ENCODE results near the gene SLC17A2. TPM values are rescaled to one million over a fixed set of nuclear protein-coding genes. Genes with fewer than 3 reads are reported as not detected.

SLC17A2 gene
- total and polyA plus RNA-seq, 2 of the 4 experiments (the other 2 are of a cell fraction) = not detected

DNA sequence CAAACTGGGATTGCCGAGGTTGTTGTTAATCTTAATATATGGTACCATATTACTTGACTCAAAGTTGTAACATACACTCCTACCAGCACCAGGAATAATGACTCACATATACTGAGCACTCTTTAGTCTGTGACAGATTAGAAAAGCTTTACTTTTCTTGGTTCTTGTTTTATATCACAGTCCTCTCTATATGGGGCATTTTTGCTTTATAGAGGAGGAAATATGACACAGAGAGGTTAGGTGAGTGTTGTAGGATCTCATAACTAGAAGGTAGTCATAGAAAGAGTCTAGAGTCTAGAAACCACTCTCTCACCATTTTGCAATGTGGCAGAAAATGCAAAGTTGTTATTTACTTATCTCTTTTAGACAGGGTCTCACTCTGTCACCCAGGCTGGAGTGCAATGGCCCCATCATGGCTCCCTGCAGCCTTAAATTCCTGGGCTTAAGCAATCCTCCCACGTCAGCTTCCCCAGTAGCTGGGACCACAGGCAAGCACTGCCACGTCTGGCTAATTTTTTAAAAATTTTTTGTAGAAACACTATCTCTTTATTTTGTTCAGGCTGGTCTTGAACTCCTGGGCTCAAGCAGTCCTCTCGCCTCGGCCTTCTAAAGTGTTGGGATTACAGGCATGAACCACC lies 45.6 kb upstream of the SLC17A2 start:
- Histone ChIP-seq H2BK20ac (ENCODE audit: low read depth, low read length) (no peak overlapping the region), H3K27ac (ENCODE audit: insufficient read depth, low read length) (no peak overlapping the region), H3K14ac (replicated peaks; ENCODE audit: low read depth, low read length) (no peak overlapping the region), H4K8ac (ENCODE audit: low read depth in 2 of 2, low read length in 2 of 2) (no peak overlapping the region), H2AFZ (replicated peaks; ENCODE audit: low read length, poor library complexity) (no peak overlapping the region), H2BK5ac (ENCODE audit: low read depth, low read length, poor library complexity, severe bottlenecking) (no peak overlapping the region), H2AK5ac (ENCODE audit: low read depth, low read length) (no peak overlapping the region), H3K4me2 (ENCODE audit: low read depth, low read length) (no peak overlapping the region), H3K4me3 (ENCODE audit: insufficient read depth, low read depth, low read length) (no peak overlapping the region), H3K9me3 (ENCODE audit: control insufficient read depth, insufficient read depth, low read length) (no peaks in the 10 kb centered on the region), H2AK9ac (replicated peaks; ENCODE audit: low read depth, low read length, poor library complexity) (no peak overlapping the region), H4K5ac (ENCODE audit: low read depth, low read length) (no peak overlapping the region), H3K4me1 (ENCODE audit: control insufficient read depth, insufficient read depth, low read length) (peaks cover 10% of the 10 kb centered on the region), H3K18ac (ENCODE audit: low read depth, low read length) (no peak overlapping the region), H3K9ac (ENCODE audit: low read depth, low read length) (no peak overlapping the region), H3K79me1 (ENCODE audit: low read depth in 1 of 2, low read length in 2 of 2) (peaks cover 27 to 29% of the 10 kb centered on the region in 2 experiments), H4K91ac (ENCODE audit: insufficient read depth, low read depth, low read length) (no peak overlapping the region), H3K23ac (ENCODE audit: low read depth, low read length) (no peak overlapping the region), H3K36me3 (ENCODE audit: control insufficient read depth, insufficient read depth, low read length) (peaks cover 47% of the 10 kb centered on the region), H2BK120ac (ENCODE audit: low read depth, low read length) (no peak overlapping the region), H3K9me1 (ENCODE audit: insufficient read depth, low read length) (peaks cover 12% of the 10 kb centered on the region), H4K20me1 (ENCODE audit: insufficient read depth, low read length) (peaks cover 6% of the 10 kb centered on the region; the same call in 1 of the 2 replicates), H3K4ac (ENCODE audit: low read depth, low read length) (no peak overlapping the region), H2BK15ac (ENCODE audit: low read depth, low read length) (no peak overlapping the region), H3K56ac (ENCODE audit: extremely low read depth, insufficient read depth, low read length) (no peak overlapping the region), H3K27me3 (ENCODE audit: control insufficient read depth, insufficient read depth, low read length) (no peaks in the 10 kb centered on the region)
- in situ Hi-C loops (cut with MboI; ENCODE audit: low sequenced_read_pairs) = no loop called here
- WGBS, 2 experiments (ENCODE audit: extremely low coverage in 2 of 2, insufficient read length in 1 of 2) = no CpG with 5 or more reads among the region's 5 CpGs
- TF ChIP-seq MXI1 (IDR thresholded peaks at IDR 0.05; ENCODE audit: borderline replicate concordance, low read depth, low read length) (no peak), CHD1 (IDR thresholded peaks at IDR 0.05; ENCODE audit: low read depth, low read length) (no peak), NFE2L2 (IDR thresholded peaks at IDR 0.05; ENCODE audit: low read depth, low read length) (no peak), BHLHE40 (IDR thresholded peaks at IDR 0.05; ENCODE audit: low read depth, low read length) (no peak), SMC3 (IDR thresholded peaks at IDR 0.05; ENCODE audit: low read depth, low read length) (no peak), MAZ (IDR thresholded peaks at IDR 0.05; ENCODE audit: borderline replicate concordance, low read depth, low read length) (no peak), MAFK (IDR thresholded peaks at IDR 0.05; ENCODE audit: low read depth, low read length) (no peak)
- TF ChIP-seq, protein P1, sequence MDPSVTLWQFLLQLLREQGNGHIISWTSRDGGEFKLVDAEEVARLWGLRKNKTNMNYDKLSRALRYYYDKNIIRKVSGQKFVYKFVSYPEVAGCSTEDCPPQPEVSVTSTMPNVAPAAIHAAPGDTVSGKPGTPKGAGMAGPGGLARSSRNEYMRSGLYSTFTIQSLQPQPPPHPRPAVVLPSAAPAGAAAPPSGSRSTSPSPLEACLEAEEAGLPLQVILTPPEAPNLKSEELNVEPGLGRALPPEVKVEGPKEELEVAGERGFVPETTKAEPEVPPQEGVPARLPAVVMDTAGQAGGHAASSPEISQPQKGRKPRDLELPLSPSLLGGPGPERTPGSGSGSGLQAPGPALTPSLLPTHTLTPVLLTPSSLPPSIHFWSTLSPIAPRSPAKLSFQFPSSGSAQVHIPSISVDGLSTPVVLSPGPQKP (IDR thresholded peaks at IDR 0.05; ENCODE audit: borderline replicate concordance, low read depth, low read length) = no peak
- TF ChIP-seq, protein P2, sequence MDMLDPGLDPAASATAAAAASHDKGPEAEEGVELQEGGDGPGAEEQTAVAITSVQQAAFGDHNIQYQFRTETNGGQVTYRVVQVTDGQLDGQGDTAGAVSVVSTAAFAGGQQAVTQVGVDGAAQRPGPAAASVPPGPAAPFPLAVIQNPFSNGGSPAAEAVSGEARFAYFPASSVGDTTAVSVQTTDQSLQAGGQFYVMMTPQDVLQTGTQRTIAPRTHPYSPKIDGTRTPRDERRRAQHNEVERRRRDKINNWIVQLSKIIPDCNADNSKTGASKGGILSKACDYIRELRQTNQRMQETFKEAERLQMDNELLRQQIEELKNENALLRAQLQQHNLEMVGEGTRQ (IDR thresholded peaks at IDR 0.05; ENCODE audit: low read depth, low read length) = no peak
- no peak for DNase-seq
- CTCF ChIA-PET = interaction anchor here (0.5 to 1.3 kb wide), 2 partner anchors 16 to 1754 kb away, joined by 3 read pairs; no protein-coding TSS in a partner anchor
- intact Hi-C loops (cut with micrococcal nuclease) = no loop called here
- BruUV-seq (replicated peaks) = no TSS peak
- POLR2A ChIA-PET (ENCODE audit: unreplicated experiment) = no interaction called here
- no peak for ATAC-seq (ENCODE audit: low read depth)
- dilution Hi-C loops (cut with HindIII; ENCODE audit: low sequenced_read_pairs, unreplicated experiment) = no loop called here

Data from IMR-90 (cell line).